HepG2 (cell line): ENCODE measurements around the gene NCAPD2. TPM values are rescaled to one million over a fixed set of nuclear protein-coding genes. Genes with fewer than 3 reads are reported as not detected.

ENCODE experiments used
- ATAC-seq: fragments of 200-7000 bp; cut with Tn5 transposase; 3 replicates; pipeline ENCODE4 v1.9.1; 2020; ENCODE audit warnings: mild to moderate bottlenecking, moderate library complexity
- BruUV-seq: library from RNA; stranded (reverse); fragments of 400-500 nt; replicated peaks from 2 replicates; lab custom pipeline; 2021; lab: Mats Ljungman, UMichigan
- CTCF ChIA-PET: fragments of 300-600 bp; formaldehyde crosslinking; extraction: SDS; loops from one replicate; lab custom pipeline; 2021; ENCODE audit warnings: low total read pairs, inconsistent platforms, low intra/inter-chr PET ratio; lab: Yijun Ruan, JAX
- POLR2A ChIA-PET: fragments of 350-600 bp; sonication (Branson Sonifier 250); formaldehyde crosslinking; loops from one replicate; lab custom pipeline; 2020; ENCODE audit warnings: antibody characterized with exemption, inconsistent platforms; lab: Yijun Ruan, JAX
- DNase-seq: peaks from one replicate; pipeline ENCODE4 v3.0.0-alpha.2; 2015; ENCODE audit warnings: low spot score
- FAIRE-seq: peaks from 3 replicates; lab custom pipeline; 2011; peaks lifted over from hg19 to GRCh38; lab: Jason Lieb, UNC
- H2AFZ ChIP-seq: one replicate; pipeline ENCODE4 v1.6.1; 2011; ENCODE audit warnings: low read length, inconsistent platforms
- H3K27ac ChIP-seq: fragments of 300-600 bp; 3 replicates; pipeline ENCODE4 v1.8.0; 2011; ENCODE audit warnings: mixed run types, mild to moderate bottlenecking, mixed read lengths, low read length, inconsistent platforms; ENCODE audit not compliant: insufficient read depth; ENCODE audit errors: extremely low read length
- H3K27me3 ChIP-seq, 2 experiments: fragments of 200-600 bp in 1 of 2; 2 replicates in 1 of 2; 3 replicates in 1 of 2; pipeline versions ENCODE4 v1.6.0 to v1.8.0; 2011; ENCODE audit warnings: low read length in 2 of 2, mild to moderate bottlenecking in 2 of 2, moderate library complexity in 2 of 2, inconsistent platforms in 1 of 2; ENCODE audit not compliant: insufficient read depth in 2 of 2, control insufficient read depth in 1 of 2
- H3K36me3 ChIP-seq, 2 experiments: fragments of 200-600 bp in 1 of 2; replicated peaks in 1 of 2; 2 replicates in 1 of 2; 3 replicates in 1 of 2; pipeline versions ENCODE4 v1.5.1 to v1.8.0; 2011; ENCODE audit warnings: low read length in 2 of 2, inconsistent platforms in 1 of 2; ENCODE audit not compliant: insufficient read depth in 2 of 2, control insufficient read depth in 1 of 2
- H3K4me1 ChIP-seq: 2 replicates; pipeline ENCODE4 v1.5.1; 2012; ENCODE audit warnings: low read length, inconsistent platforms; ENCODE audit not compliant: insufficient read depth
- H3K4me2 ChIP-seq: 2 replicates; pipeline ENCODE4 v1.6.0; 2011; ENCODE audit warnings: low read depth, low read length, inconsistent platforms
- H3K4me3 ChIP-seq, 3 experiments: fragments of 200-600 bp in 1 of 3; sonication (generic), shearing (Covaris generic) in 1 of 3; replicated peaks in 1 of 3; 2 replicates each; pipeline ENCODE4 v1.5.1; 2011 to 2016; ENCODE audit warnings: low read length in 3 of 3, inconsistent platforms in 2 of 3, low read depth in 2 of 3, mild to moderate bottlenecking in 2 of 3, control low read depth in 1 of 3, mixed read lengths in 1 of 3; ENCODE audit not compliant: insufficient read depth in 1 of 3
- H3K79me2 ChIP-seq: one replicate; pipeline ENCODE4 v1.6.1; 2011; ENCODE audit warnings: low read length, inconsistent platforms; ENCODE audit not compliant: insufficient read depth
- H3K9ac ChIP-seq: 2 replicates; pipeline ENCODE4 v1.6.0; 2011; ENCODE audit warnings: mild to moderate bottlenecking, low read depth, low read length, inconsistent platforms; ENCODE audit not compliant: insufficient read depth
- H3K9me3 ChIP-seq: 2 replicates; pipeline ENCODE4 v1.5.1; 2012; ENCODE audit warnings: mild to moderate bottlenecking, low read length
- H4K20me1 ChIP-seq: 2 replicates; pipeline ENCODE4 v1.6.0; 2011; ENCODE audit warnings: inconsistent platforms, mild to moderate bottlenecking, low read length, moderate library complexity; ENCODE audit not compliant: insufficient read depth
- AHR ChIP-seq: IDR thresholded peaks from 2 replicates; pipeline ENCODE4 v1.6.1; 2018; ENCODE audit warnings: missing genetic modification reagents, missing compliant biosample characterization
- AKAP8 ChIP-seq: sonication (generic); formaldehyde crosslinking; IDR thresholded peaks from 2 replicates; pipeline ENCODE4 v1.5.1; 2020; ENCODE audit warnings: mild to moderate bottlenecking, missing genetic modification reagents
- FOXA1 ChIP-seq, 2 experiments: fragments of 450-650 bp in 1 of 2; sonication (generic) in 1 of 2; formaldehyde crosslinking in 1 of 2; IDR thresholded peaks; 2 replicates each; pipeline versions ENCODE4 v1.4.0 to v1.6.1; 2016 to 2020; ENCODE audit warnings: missing genetic modification reagents in 1 of 2
- HMG20A ChIP-seq: IDR thresholded peaks from 2 replicates; pipeline ENCODE4 v1.6.1; 2016; ENCODE audit warnings: borderline replicate concordance
- NFE2L2 ChIP-seq: fragments of 150-350 bp; IDR thresholded peaks from 2 replicates; pipeline ENCODE4 v1.6.1; 2014; ENCODE audit warnings: low read length
- RBFOX2 ChIP-seq: fragments of 200-400 bp; formaldehyde crosslinking; IDR thresholded peaks from 2 replicates; pipeline ENCODE4 v1.6.1; 2017; ENCODE audit warnings: low read depth, mild to moderate bottlenecking, low read length
- RXRB ChIP-seq: IDR thresholded peaks from 2 replicates; pipeline ENCODE4 v1.6.1; 2016; ENCODE audit warnings: borderline replicate concordance, missing genetic modification reagents, missing compliant biosample characterization
- SP4 ChIP-seq: sonication (generic); formaldehyde crosslinking; IDR thresholded peaks from 2 replicates; pipeline ENCODE4 v1.8.1; 2023; ENCODE audit warnings: mild to moderate bottlenecking, missing genetic modification reagents
- TAF1 ChIP-seq: sonication (generic); formaldehyde crosslinking; IDR thresholded peaks from 2 replicates; pipeline ENCODE4 v1.4.0; 2020; ENCODE audit warnings: missing genetic modification reagents
- TEAD2 ChIP-seq: sonication (generic); formaldehyde crosslinking; IDR thresholded peaks from 2 replicates; pipeline ENCODE4 v1.9.0; 2021; ENCODE audit warnings: missing genetic modification reagents
- TERF1 ChIP-seq: sonication (generic); formaldehyde crosslinking; IDR thresholded peaks from 2 replicates; pipeline ENCODE4 v1.8.0; 2022; ENCODE audit warnings: mild to moderate bottlenecking, missing genetic modification reagents, moderate library complexity
- ZNF30 ChIP-seq: sonication (generic); formaldehyde crosslinking; IDR thresholded peaks from 2 replicates; pipeline ENCODE4 v1.5.0; 2020; ENCODE audit warnings: mild to moderate bottlenecking, missing genetic modification reagents
- ZNF432 ChIP-seq: sonication (generic); formaldehyde crosslinking; IDR thresholded peaks from 2 replicates; pipeline ENCODE4 v1.5.0; 2020; ENCODE audit warnings: missing genetic modification reagents, mild to moderate bottlenecking, borderline replicate concordance
- ZNF781 ChIP-seq: sonication (generic); formaldehyde crosslinking; IDR thresholded peaks from 2 replicates; pipeline ENCODE4 v1.5.1; 2020; ENCODE audit warnings: borderline replicate concordance, mild to moderate bottlenecking, missing genetic modification reagents; ENCODE audit errors: not compliant biosample characterization
- ZSCAN22 ChIP-seq: sonication (generic); formaldehyde crosslinking; IDR thresholded peaks from 2 replicates; pipeline ENCODE4 v1.4.0; 2020; ENCODE audit warnings: mild to moderate bottlenecking, missing genetic modification reagents
- WGBS: methylation state at CpG from one replicate; pipeline ENCODE4 v1.1.6; 2017; ENCODE audit warnings: low lambda C conversion rate; 5-methylcytosine and 5-hydroxymethylcytosine counted together
- in situ Hi-C: cut with HindIII; loops from 2 replicates; pipeline ENCODE4 v1.10.0; 2017; ENCODE audit warnings: low pct_unique_long_range_greater_than_20kb; ENCODE audit not compliant: extremely low pct_ligation_motif_present
- intact Hi-C: fragments of 100-400 bp; cut with micrococcal nuclease; formaldehyde crosslinking; loops from one replicate; pipeline ENCODE4 v1.10.0; 2022; ENCODE audit not compliant: unreplicated experiment
- polyA plus RNA-seq, 8 experiments: library from polyadenylated mRNA; depleted of rRNA in 3 of 8; stranded (reverse) in 7 of 8; unstranded in 1 of 8; fragments of >200 nt; fragmentation: Illumina TruSeq in 4 of 8; extraction: Trizol in 4 of 8; gene quantifications; 2 replicates each; pipeline versions ENCODE4 v1.2.1 to v1.2.3, GENCODE V29; 2011 to 2016; ENCODE audit warnings: low read depth in 4 of 8, missing spikeins in 1 of 8, mixed read lengths in 1 of 8; ENCODE audit not compliant: insufficient read depth in 1 of 8
- total RNA-seq, 5 experiments: library from RNA; depleted of rRNA; stranded (reverse); fragments of >200 nt; fragmentation: Illumina TruSeq; extraction: Trizol; gene quantifications; 2 replicates each; pipeline ENCODE4 v1.2.3, GENCODE V29; 2016; ENCODE audit warnings: low read depth in 1 of 5

NCAPD2 gene
- total and polyA plus RNA-seq, 2 of the 13 experiments (the other 11 are each of a cell fraction or from before 2014, with no cell fraction given), result 51.1 to 65.6 TPM

GRCh38 chr12:6547987-6548386 is 54.1 kb downstream of the NCAPD2 start:
- no peak for DNase-seq
- Histone ChIP-seq H3K36me3 (peaks cover 23 to 62% of the 10 kb centered on the region in 2 experiments), H3K9ac (no peak overlapping the region), H3K4me2 (no peak overlapping the region), H4K20me1 (no peaks in the 10 kb centered on the region), H3K4me3 (no peak overlapping the region), H3K4me1 (peaks cover 27% of the 10 kb centered on the region), H3K79me2 (peaks cover 20% of the 10 kb centered on the region), H2AFZ (no peak overlapping the region), H3K9me3 (no peaks in the 10 kb centered on the region), H3K27me3 (no peaks in the 10 kb centered on the region), H3K27ac (no peak overlapping the region)
- POLR2A ChIA-PET, result no interaction called here
- CTCF ChIA-PET, result no interaction called here
- intact Hi-C loops, result no loop called here
- BruUV-seq, result no TSS peak
- no peak for ATAC-seq
- 95% methylated on average over 9 of the region's 9 CpGs for WGBS
- TF ChIP-seq ZNF432 (CRISPR knock-in tag) (no peak), ZNF30 (CRISPR knock-in tag) (no peak), FOXA1 (IDR thresholded peaks at IDR 0.05) (no peak), FOXA1 (CRISPR knock-in tag; IDR thresholded peaks at IDR 0.05) (no peak), TEAD2 (no peak)
- in situ Hi-C loops, result no loop called here
- no peak for FAIRE-seq

- WGBS, result 95% methylated on average over 19 of the region's 26 CpGs
- H4K20me1 ChIP-seq, result no peaks in the 10 kb centered on the region
- no peak overlapping the region for H3K4me2 ChIP-seq
- H3K4me3 ChIP-seq, result no peak overlapping the region
- H3K79me2 ChIP-seq, result peaks cover 26% of the 10 kb centered on the region
- no peak for TF ChIP-seq ZNF781 (CRISPR knock-in tag)
- no peak for TF ChIP-seq ZSCAN22 (CRISPR knock-in tag)
- no peak for TF ChIP-seq HMG20A (CRISPR knock-in tag)
- TF ChIP-seq RBFOX2, result no peak
- no peak for TF ChIP-seq RXRB
- no peak for TF ChIP-seq TERF1 (CRISPR knock-in tag)
- TF ChIP-seq AKAP8, result no peak
- TF ChIP-seq NFE2L2, result no peak
- TF ChIP-seq AHR (CRISPR knock-in tag), result no peak
- no peak for TF ChIP-seq TAF1
- no peak for TF ChIP-seq SP4 (CRISPR knock-in tag)
- no peak overlapping the region for H3K9ac ChIP-seq
- no peak for ATAC-seq
- no peaks in the 10 kb centered on the region for H3K9me3 ChIP-seq
- POLR2A ChIA-PET, result no interaction called here
- no peak for DNase-seq
- H2AFZ ChIP-seq, result no peak overlapping the region
- no TSS peak for BruUV-seq
- CTCF ChIA-PET, result no interaction called here
- H3K27ac ChIP-seq, result no peak overlapping the region
- H3K36me3 ChIP-seq, result peaks cover 23 to 62% of the 10 kb centered on the region in 2 experiments
- in situ Hi-C loops, result no loop called here
- intact Hi-C loops, result no loop called here
- no peaks in the 10 kb centered on the region for H3K27me3 ChIP-seq
- FAIRE-seq, result no peak
- H3K4me1 ChIP-seq, result peaks cover 29% of the 10 kb centered on the region
Observed at GRCh38 chr12:6548556-6548955, 54.7 kb downstream of the NCAPD2 start.
